Keratinocyte (primary cell): ENCODE data around the gene UXS1. TPM values are rescaled to one million over a fixed set of nuclear protein-coding genes. Genes with fewer than 3 reads are reported as not detected.

Source experiments
- DNase-seq: peaks from one replicate; pipeline ENCODE4 v3.0.0-alpha.2; 2011; ENCODE audit warnings: low read depth, missing footprints, low spot score
- FAIRE-seq: peaks from 2 replicates; lab custom pipeline; 2011; peaks lifted over from hg19 to GRCh38; lab: Jason Lieb, UNC
- H2AFZ ChIP-seq: 2 replicates; pipeline ENCODE4 v1.6.0; 2012; ENCODE audit warnings: low read length, control low read depth, inconsistent platforms; ENCODE audit not compliant: control insufficient read depth
- H3K27ac ChIP-seq: 2 replicates; pipeline ENCODE4 v1.5.1; 2011; ENCODE audit warnings: low read length; ENCODE audit not compliant: control insufficient read depth, insufficient read depth
- H3K27me3 ChIP-seq: 3 replicates; pipeline ENCODE4 v1.6.0; 2011; ENCODE audit warnings: low read length; ENCODE audit not compliant: control insufficient read depth, insufficient read depth; ENCODE audit errors: extremely low read depth
- H3K36me3 ChIP-seq, 2 experiments: 2 replicates in 1 of 2; 3 replicates in 1 of 2; pipeline ENCODE4 v1.5.1; 2011; ENCODE audit warnings: low read length in 2 of 2, mild to moderate bottlenecking in 1 of 2; ENCODE audit not compliant: control insufficient read depth in 2 of 2, insufficient read depth in 2 of 2; ENCODE audit errors: extremely low read depth in 1 of 2
- H3K4me1 ChIP-seq: 3 replicates; pipeline ENCODE4 v1.5.1; 2011; ENCODE audit warnings: low read length; ENCODE audit not compliant: control insufficient read depth, insufficient read depth; ENCODE audit errors: extremely low read depth
- H3K4me2 ChIP-seq: 3 replicates; pipeline ENCODE4 v1.6.0; 2011; ENCODE audit warnings: low read depth, low read length; ENCODE audit not compliant: control insufficient read depth, insufficient read depth; ENCODE audit errors: extremely low read depth
- H3K4me3 ChIP-seq, 3 experiments: fragments of 200-600 bp in 1 of 3; sonication (generic) in 1 of 3; 2 replicates in 2 of 3; 3 replicates in 1 of 3; pipeline ENCODE4 v1.5.1; 2011 to 2016; ENCODE audit warnings: low read length in 3 of 3, mild to moderate bottlenecking in 3 of 3, control low read depth in 2 of 3, inconsistent platforms in 1 of 3, low read depth in 1 of 3, mixed read lengths in 1 of 3, mixed run types in 1 of 3, moderate library complexity in 1 of 3; ENCODE audit not compliant: control insufficient read depth in 2 of 3, insufficient read depth in 2 of 3; ENCODE audit errors: extremely low read depth in 1 of 3
- H3K79me2 ChIP-seq: 2 replicates; pipeline ENCODE4 v1.6.0; 2012; ENCODE audit warnings: low read length; ENCODE audit not compliant: control insufficient read depth, insufficient read depth
- H3K9ac ChIP-seq: 3 replicates; pipeline ENCODE4 v1.6.0; 2011; ENCODE audit warnings: low read length; ENCODE audit not compliant: control insufficient read depth, insufficient read depth; ENCODE audit errors: extremely low read depth
- H3K9me1 ChIP-seq: 3 replicates; pipeline ENCODE4 v1.6.0; 2011; ENCODE audit warnings: low read length; ENCODE audit not compliant: control insufficient read depth, insufficient read depth; ENCODE audit errors: extremely low read depth
- H3K9me3 ChIP-seq: 2 replicates; pipeline ENCODE4 v1.5.1; 2012; ENCODE audit warnings: low read depth, low read length; ENCODE audit not compliant: control insufficient read depth
- H4K20me1 ChIP-seq: 3 replicates; pipeline ENCODE4 v1.6.0; 2011; ENCODE audit warnings: low read length; ENCODE audit not compliant: control insufficient read depth, insufficient read depth; ENCODE audit errors: extremely low read depth
- CTCF ChIP-seq, 3 experiments: IDR thresholded peaks in 1 of 3; conservative IDR thresholded peaks in 1 of 3; optimal IDR thresholded peaks in 1 of 3; 2 replicates in 2 of 3; 3 replicates in 1 of 3; pipeline versions ENCODE3 to v1.5.1; 2011; ENCODE audit warnings: low read length in 3 of 3, mild to moderate bottlenecking in 3 of 3, moderate library complexity in 2 of 3, control low read depth in 1 of 3, inconsistent platforms in 1 of 3; ENCODE audit not compliant: insufficient read depth in 2 of 3; ENCODE audit errors: extremely low read depth in 1 of 3
- EZH2 ChIP-seq: IDR thresholded peaks from one replicate; pipeline ENCODE4 v1.6.1; 2012; ENCODE audit warnings: inconsistent platforms, mild to moderate bottlenecking, low read length, moderate library complexity
- dilution Hi-C: fragments of 300-500 bp; cut with MboI; formaldehyde crosslinking; loops from one replicate; pipeline ENCODE4 v1.7.0; 2020; ENCODE audit warnings: low sequenced_read_pairs; ENCODE audit not compliant: extremely low pct_ligation_motif_present
- polyA plus RNA-seq, 5 experiments: library from polyadenylated mRNA; depleted of rRNA in 3 of 5; stranded (reverse) in 3 of 5; stranded (forward) in 1 of 5; unstranded in 1 of 5; fragments of >200 nt; gene quantifications; 1 replicate in 1 of 5; 2 replicates in 3 of 5; 3 replicates in 1 of 5; pipeline versions ENCODE4 v1.2.1 to v1.2.3, GENCODE V29; 2011 to 2012; ENCODE audit warnings: missing spikeins in 2 of 5, low read depth in 1 of 5, low replicate concordance in 1 of 5

UXS1 gene
- polyA plus RNA-seq, 1 donor (not counting 4 experiments of a cell fraction or from before 2014, with no cell fraction given), result 43.5 TPM

GRCh38 chr2:106184394-106184793, 9.7 kb downstream of the UXS1 start:
- Histone ChIP-seq H3K4me3 (no peak overlapping the region), H3K9ac (no peak overlapping the region), H3K36me3 (peaks cover 3 to 4% of the 10 kb centered on the region in 2 experiments), H3K27ac (no peak overlapping the region), H4K20me1 (peaks cover 6% of the 10 kb centered on the region), H3K4me2 (no peak overlapping the region), H3K4me1 (no peaks in the 10 kb centered on the region), H3K9me1 (no peaks in the 10 kb centered on the region), H3K27me3 (no peaks in the 10 kb centered on the region), H3K9me3 (no peaks in the 10 kb centered on the region), H3K79me2 (peaks cover 45% of the 10 kb centered on the region), H2AFZ (no peak overlapping the region)
- DNase-seq (no peak), FAIRE-seq (no peak)
- dilution Hi-C loops, result no loop called here
- TF ChIP-seq CTCF (optimal IDR thresholded peaks at IDR 0.05 in 1 of 3, IDR thresholded peaks at IDR 0.05 in 1 of 3, conservative IDR thresholded peaks at IDR 0.05 in 1 of 3; ENCODE audit: extremely low read depth in 1 of 3, insufficient read depth in 2 of 3, low read length in 3 of 3) (no peak), EZH2 (no peak)

DNA sequence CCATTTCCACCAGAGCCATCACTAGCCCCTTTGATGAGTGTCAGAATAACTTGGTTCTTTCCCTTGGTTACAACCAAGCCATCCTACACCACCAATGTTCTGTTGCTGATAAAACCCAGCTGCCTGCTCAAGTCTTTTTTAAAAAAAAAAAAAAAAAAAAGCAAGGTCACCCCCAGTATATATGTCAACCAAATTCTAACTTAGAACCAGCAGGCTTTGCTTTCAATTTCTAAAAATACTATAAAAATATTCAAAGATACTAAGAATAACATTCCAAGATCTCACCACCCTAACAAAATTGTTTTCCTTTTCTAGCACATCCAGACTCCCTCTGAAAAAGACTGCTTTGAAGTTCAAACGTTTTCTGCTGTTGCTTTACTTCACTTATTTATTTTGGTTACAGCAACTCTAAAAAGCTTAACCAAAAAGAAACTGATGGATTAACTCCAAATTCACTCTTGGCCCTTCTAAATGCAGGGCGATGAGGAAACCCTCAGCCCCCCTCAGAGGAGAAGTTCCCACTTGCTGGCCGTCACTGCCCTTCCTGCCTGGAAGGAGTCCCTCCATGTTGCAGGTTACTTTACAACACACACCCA, 10.9 kb downstream of the UXS1 start:
- peaks cover 34% of the 10 kb centered on the region for H3K79me2 ChIP-seq
- dilution Hi-C loops, result no loop called here
- H3K4me2 ChIP-seq, result no peak overlapping the region
- H3K36me3 ChIP-seq, result peaks cover 0 to under 1% of the 10 kb centered on the region in 2 experiments
- no peak overlapping the region for H3K4me3 ChIP-seq
- H3K27ac ChIP-seq, result no peak overlapping the region
- no peak for DNase-seq
- TF ChIP-seq EZH2 (no peak), CTCF (optimal IDR thresholded peaks at IDR 0.05 in 1 of 3, IDR thresholded peaks at IDR 0.05 in 1 of 3, conservative IDR thresholded peaks at IDR 0.05 in 1 of 3; ENCODE audit: extremely low read depth in 1 of 3, insufficient read depth in 2 of 3, low read length in 3 of 3) (no peak)
- FAIRE-seq, result no peak
- H3K9ac ChIP-seq, result no peak overlapping the region
- no peaks in the 10 kb centered on the region for H3K9me3 ChIP-seq
- no peak overlapping the region for H2AFZ ChIP-seq
- no peaks in the 10 kb centered on the region for H3K4me1 ChIP-seq
- H3K27me3 ChIP-seq, result no peaks in the 10 kb centered on the region
- H3K9me1 ChIP-seq, result no peaks in the 10 kb centered on the region
- H4K20me1 ChIP-seq, result peaks cover 6% of the 10 kb centered on the region
